Upper lobe of right lung (tissue), 1 donor: ENCODE data around the gene DNAAF8. TPM values are rescaled to one million over a fixed set of nuclear protein-coding genes. Genes with fewer than 3 reads are reported as not detected.

Source experiments
- ATAC-seq: fragments of 200-7000 bp; cut with Tn5 transposase; one replicate; pipeline ENCODE4 v1.9.1; 2020; ENCODE audit warnings: mild to moderate bottlenecking, moderate library complexity
- DNase-seq: peaks from one replicate; pipeline ENCODE4 v3.0.0-alpha.2; 2020
- H3K27ac ChIP-seq: fragments of 200-600 bp; one replicate; pipeline ENCODE4 v1.8.0; 2022
- H3K27me3 ChIP-seq: fragments of 200-600 bp; one replicate; pipeline ENCODE4 v1.8.0; 2022; ENCODE audit warnings: mild to moderate bottlenecking
- H3K36me3 ChIP-seq: fragments of 200-600 bp; one replicate; pipeline ENCODE4 v1.8.0; 2022
- H3K4me1 ChIP-seq: fragments of 200-600 bp; one replicate; pipeline ENCODE4 v1.8.0; 2022
- H3K4me3 ChIP-seq: fragments of 200-600 bp; one replicate; pipeline ENCODE4 v1.8.0; 2022; ENCODE audit warnings: mild to moderate bottlenecking
- H3K9me3 ChIP-seq: fragments of 200-600 bp; one replicate; pipeline ENCODE4 v1.8.0; 2022
- CTCF ChIP-seq: fragments of 200-600 bp; IDR thresholded peaks from one replicate; pipeline ENCODE4 v1.8.0; 2022; ENCODE audit warnings: antibody characterized with exemption
- intact Hi-C: fragments of 100-400 bp; cut with DNase I; formaldehyde crosslinking; loops from one replicate; pipeline ENCODE4 v1.11.0; 2022
- total RNA-seq: library from RNA; stranded (reverse); fragmentation: NEBNext Ultra II Directional; extraction: Animal tissue kit (Norgen Biotek cat#: 25700); gene quantifications from one replicate; pipeline ENCODE4 v1.2.1, GENCODE V29; 2021
- donor health status: DM: no; HTN: yes; CAD: no; lungs with severe emphysema.

Gene DNAAF8
- total RNA-seq, 1 donor from 2014 or later: 0.58 TPM

- peaks cover 74% of the 10 kb centered on the region for H3K36me3 ChIP-seq
- H3K27ac ChIP-seq: no peak overlapping the region
These were observed 33.2 kb upstream of the DNAAF8 start for GRCh38 chr16:4700997-4701743.

GRCh38 chr16:4701791-4702465, 32.4 kb upstream of the DNAAF8 start:
- Histone ChIP-seq H3K9me3 (no peaks in the 10 kb centered on the region), H3K4me3 (no peak overlapping the region), H3K36me3 (peaks cover 73% of the 10 kb centered on the region), H3K4me1 (no peaks in the 10 kb centered on the region), H3K27ac (no peak overlapping the region), H3K27me3 (no peaks in the 10 kb centered on the region)
- no peak for TF ChIP-seq CTCF
- intact Hi-C loops: no loop called here
- no peak for ATAC-seq
- DNase-seq: no peak

More at GRCh38 chr16:4700997-4701743, 33.2 kb upstream of the DNAAF8 start:
- ATAC-seq (no peak), DNase-seq (no peak)
- Histone ChIP-seq H3K4me3 (no peak overlapping the region), H3K4me1 (no peaks in the 10 kb centered on the region), H3K27me3 (no peaks in the 10 kb centered on the region), H3K9me3 (no peaks in the 10 kb centered on the region)
- intact Hi-C loops: no loop called here
- TF ChIP-seq CTCF: no peak

GRCh38 chr16:4702466-4702808, 31.9 kb upstream of the DNAAF8 start:
- H3K27ac ChIP-seq: no peak overlapping the region
- TF ChIP-seq CTCF: no peak
- ATAC-seq: no peak

GRCh38 chr16:4703906-4704305, 30.4 kb upstream of the DNAAF8 start:
- DNase-seq: no peak
- ATAC-seq: no peak
- Histone ChIP-seq H3K36me3 (peaks cover 62% of the 10 kb centered on the region), H3K4me1 (no peaks in the 10 kb centered on the region), H3K9me3 (no peaks in the 10 kb centered on the region), H3K4me3 (no peak overlapping the region), H3K27me3 (no peaks in the 10 kb centered on the region), H3K27ac (no peak overlapping the region)
- intact Hi-C loops: no loop called here
- TF ChIP-seq CTCF: no peak

More at GRCh38 chr16:4702466-4702808, 31.9 kb upstream of the DNAAF8 start:
- Histone ChIP-seq H3K36me3 (peaks cover 70% of the 10 kb centered on the region), H3K4me3 (no peak overlapping the region), H3K9me3 (no peaks in the 10 kb centered on the region), H3K4me1 (no peaks in the 10 kb centered on the region), H3K27me3 (no peaks in the 10 kb centered on the region)
- DNase-seq: no peak
- intact Hi-C loops: no loop called here

- H3K4me1 ChIP-seq: no peaks in the 10 kb centered on the region
- H3K4me3 ChIP-seq: no peak overlapping the region
- no peaks in the 10 kb centered on the region for H3K9me3 ChIP-seq
- H3K36me3 ChIP-seq: peaks cover 59% of the 10 kb centered on the region
- no peak overlapping the region for H3K27ac ChIP-seq
- no peaks in the 10 kb centered on the region for H3K27me3 ChIP-seq
- intact Hi-C loops: no loop called here
- TF ChIP-seq CTCF: no peak
- DNase-seq: no peak
- no peak for ATAC-seq
These were observed 29.8 kb upstream of the DNAAF8 start for GRCh38 chr16:4704491-4704890.
